CD4-positive, alpha-beta T cell treated with Interleukin-10 for 1 hour (primary cell): ENCODE data around the gene CEBPA.
A peak's percentile ranks its signal among the peaks of the same experiment; 100 is the strongest.

Experiments
- DNase-seq: peaks from one replicate; pipeline ENCODE4 v3.0.0-alpha.2; 2020

Gene CEBPA

GRCh38 chr19:33286899-33287298 lies 15.4 kb downstream of the CEBPA start:
- DNase-seq, result peak; percentile 19

- DNase-seq, result no peak
Measured at GRCh38 chr19:33285441-33285927, 16.9 kb downstream of the CEBPA start.

GRCh38 chr19:33284756-33285155 lies 17.6 kb downstream of the CEBPA start:
- no peak for DNase-seq

GRCh38 chr19:33284146-33284643 lies 18.1 kb downstream of the CEBPA start:
- no peak for DNase-seq

GRCh38 chr19:33283589-33283988 lies 18.7 kb downstream of the CEBPA start:
- DNase-seq, result no peak

- DNase-seq, result no peak
Measured at GRCh38 chr19:33282036-33282671, 20.2 kb downstream of the CEBPA start.

GRCh38 chr19:33281296-33281926 lies 20.9 kb downstream of the CEBPA start:
- no peak for DNase-seq

GRCh38 chr19:33280351-33280921 lies 21.9 kb downstream of the CEBPA start:
- no peak for DNase-seq

- DNase-seq, result no peak
Measured at GRCh38 chr19:33279430-33280350, 22.6 kb downstream of the CEBPA start.

- DNase-seq, result no peak
Measured at GRCh38 chr19:33278403-33279269, 23.7 kb downstream of the CEBPA start.

GRCh38 chr19:33278023-33278402 lies 24.3 kb downstream of the CEBPA start:
- DNase-seq, result no peak

GRCh38 chr19:33277434-33277833 lies 24.9 kb downstream of the CEBPA start:
- DNase-seq, result no peak

- no peak for DNase-seq
Measured at GRCh38 chr19:33275933-33276619, 26.3 kb downstream of the CEBPA start.

- no peak for DNase-seq
Measured at GRCh38 chr19:33275559-33275932, 26.8 kb downstream of the CEBPA start.

- no peak for DNase-seq
Measured at GRCh38 chr19:33274663-33275558, 27.4 kb downstream of the CEBPA start.

GRCh38 chr19:33273881-33274662 lies 28.3 kb downstream of the CEBPA start:
- peak; percentile 18 for DNase-seq

GRCh38 chr19:33273065-33273736 lies 29.1 kb downstream of the CEBPA start:
- no peak for DNase-seq

GRCh38 chr19:33271246-33272021 lies 30.9 kb downstream of the CEBPA start:
- DNase-seq, result no peak
